ENCODE data around the gene DLG2.
"Not testable (repeated sequence)": the region's sequence is repeated elsewhere in the genome, so short reads cannot be mapped to it uniquely, and the experiment has no call there.

The DLG2 gene

DNA sequence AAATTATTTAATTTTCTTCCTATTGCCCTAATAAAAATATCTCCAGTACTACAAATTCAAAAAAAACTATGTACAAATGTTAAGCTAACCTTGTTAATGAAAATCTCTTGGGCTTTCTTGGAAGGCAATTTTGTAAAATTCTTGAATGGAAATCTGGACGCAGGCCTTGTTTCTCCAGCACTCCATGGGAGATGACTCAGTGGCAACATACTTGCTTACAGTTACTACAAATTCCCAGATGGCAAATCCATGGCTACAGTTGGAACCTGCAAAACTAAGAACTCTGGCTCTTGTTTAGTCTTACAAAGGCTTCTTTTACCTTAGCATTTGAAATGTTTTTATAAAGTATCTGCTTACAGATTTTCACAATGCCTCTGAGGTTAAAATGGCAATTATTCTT lies 725.2 kb downstream of the DLG2 start:
- DNase-seq (ENCODE audit: low spot score) = no peak

DNA sequence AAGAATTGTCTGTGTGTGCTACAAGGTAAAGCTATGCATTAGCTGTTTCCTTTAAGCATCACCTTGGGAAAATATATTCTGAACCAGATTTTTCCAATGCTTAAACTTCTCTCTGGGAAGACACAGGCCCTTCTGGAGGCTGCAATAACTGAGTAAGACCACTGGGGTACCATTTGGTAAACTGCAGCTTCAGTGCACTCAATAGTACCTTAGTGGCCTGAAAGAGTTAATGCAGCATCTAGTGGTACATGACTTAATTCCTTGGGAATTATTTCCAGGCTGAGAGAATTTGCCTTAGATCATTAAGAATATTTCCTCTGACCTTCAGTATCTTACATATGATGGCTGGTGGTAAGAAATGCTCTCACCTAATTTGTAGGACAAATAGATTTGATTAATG lies 727.4 kb downstream of the DLG2 start:
- DNase-seq (ENCODE audit: low spot score) = no peak

DNA sequence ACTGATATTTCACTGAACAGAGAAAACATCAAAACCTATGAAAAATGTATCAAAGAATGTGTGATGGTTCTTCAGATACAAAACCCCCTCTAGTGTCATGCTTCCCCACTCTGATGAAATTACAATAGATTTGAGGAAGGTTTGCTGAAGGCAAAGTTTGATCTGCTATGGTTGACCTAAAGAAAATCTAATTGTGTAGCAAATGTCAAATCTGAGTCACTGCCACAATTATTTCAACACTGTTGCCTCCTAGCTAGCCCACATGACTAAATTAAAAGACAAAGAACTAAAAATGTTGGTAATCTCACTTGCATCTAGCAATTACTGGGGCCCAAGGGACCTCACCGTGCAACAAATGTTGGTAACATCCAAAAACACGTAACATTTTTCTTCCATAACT lies 728.0 kb downstream of the DLG2 start:
- DNase-seq (ENCODE audit: low spot score) = no peak

DNA sequence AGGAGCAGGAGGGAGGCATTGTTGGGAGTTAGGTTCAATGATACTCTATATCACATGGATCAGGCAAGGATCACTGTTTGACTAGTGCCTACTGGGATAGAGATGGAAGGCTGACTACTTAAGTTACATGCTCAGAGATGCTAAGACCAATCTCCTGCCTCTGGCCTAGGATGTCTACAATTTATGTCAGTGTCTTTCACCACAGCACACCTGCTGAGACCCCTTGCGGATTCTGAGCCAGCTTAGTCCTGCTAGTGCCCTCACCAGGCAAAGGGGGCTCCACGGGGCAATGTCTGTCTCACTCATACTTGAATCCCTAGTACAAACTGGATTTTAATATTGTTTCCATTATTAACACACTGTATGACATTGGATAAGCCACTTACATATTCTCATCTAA lies 732.5 kb downstream of the DLG2 start:
- DNase-seq (ENCODE audit: low spot score) = no peak

DNA sequence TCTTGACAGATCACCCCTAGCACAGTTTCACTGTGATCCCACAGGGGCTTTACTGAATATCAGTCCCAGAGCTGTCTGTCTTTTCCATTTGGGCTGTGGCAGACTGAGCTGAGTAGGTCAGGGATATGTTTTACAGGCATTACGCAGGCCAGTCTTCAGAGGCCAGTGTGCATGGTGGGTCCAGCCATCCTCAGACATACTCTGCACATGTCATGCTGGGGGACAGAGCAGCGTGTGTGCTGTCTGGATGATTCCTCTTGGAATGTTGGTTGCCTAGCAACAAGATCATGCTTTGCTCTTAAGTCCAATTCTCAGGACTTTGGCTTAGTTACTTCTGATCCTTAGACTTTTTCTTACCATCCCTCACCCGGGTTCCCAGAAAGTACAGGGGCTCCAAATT lies 736.5 kb downstream of the DLG2 start:
- DNase-seq (ENCODE audit: low spot score) = no peak

DNA sequence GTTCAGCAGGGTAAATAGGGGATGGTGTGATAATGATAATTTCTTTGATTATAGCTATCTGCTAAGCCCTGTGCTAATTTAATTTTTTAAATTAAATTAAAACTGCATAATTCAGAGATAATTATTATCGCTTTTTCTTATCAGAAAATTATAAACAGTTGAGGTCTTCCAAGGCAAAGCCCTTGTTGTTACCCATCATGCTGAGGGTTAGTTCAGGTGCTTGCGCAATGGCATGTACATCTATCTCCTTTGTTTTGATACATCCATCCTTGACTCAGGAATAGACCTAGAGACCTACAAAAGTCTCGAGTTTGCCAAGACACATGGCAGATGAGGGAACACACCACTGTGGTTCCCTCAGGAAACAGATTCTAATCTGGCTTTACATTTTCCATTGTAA lies 737.6 kb downstream of the DLG2 start:
- no peak for DNase-seq (ENCODE audit: low spot score)

DNA sequence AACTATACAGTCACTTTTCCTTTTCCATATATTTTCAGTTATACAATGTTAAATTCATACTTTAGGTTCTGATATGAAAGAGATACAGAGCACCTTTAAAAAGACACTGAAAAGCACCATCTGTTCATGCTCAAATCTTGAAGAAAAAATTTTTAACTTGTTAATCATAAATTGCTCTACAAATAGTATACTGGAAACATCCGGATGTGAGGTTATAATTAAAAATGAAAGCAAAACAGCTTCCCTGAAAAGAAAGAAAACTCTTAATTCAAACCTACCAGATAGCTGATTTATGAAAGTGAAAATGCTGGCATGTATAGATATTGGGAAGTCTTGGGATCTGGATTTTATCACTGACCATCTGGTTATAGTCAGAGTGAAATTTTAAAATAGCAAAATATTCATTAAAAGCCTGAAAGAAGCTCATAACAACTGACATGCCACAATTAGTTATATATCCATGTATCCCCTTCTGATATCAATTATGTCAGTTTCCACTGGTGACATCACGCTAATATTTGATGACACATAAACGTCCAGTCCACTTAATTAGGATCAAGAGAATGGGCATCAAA lies 740.0 kb downstream of the DLG2 start:
- DNase-seq (ENCODE audit: low spot score) = no peak

DNA sequence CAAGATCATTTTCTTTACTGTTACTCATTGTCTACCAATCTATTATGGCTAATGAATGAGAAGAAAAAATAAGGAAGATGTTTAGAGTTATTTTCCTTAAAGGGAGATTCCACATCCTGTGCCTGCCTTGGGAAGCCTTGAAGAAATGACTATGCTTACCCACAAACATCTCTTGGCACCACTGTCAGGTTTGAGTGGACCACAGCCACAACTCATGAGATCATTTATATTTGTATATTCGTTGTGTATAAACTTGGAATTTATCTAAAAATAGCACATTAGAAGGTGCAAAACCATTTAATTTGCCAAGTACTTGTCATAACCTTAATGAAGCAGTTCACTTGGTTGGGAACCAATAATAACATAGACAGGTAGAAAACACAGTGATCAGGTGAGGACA lies 740.8 kb downstream of the DLG2 start:
- no peak for DNase-seq (ENCODE audit: low spot score)

DNA sequence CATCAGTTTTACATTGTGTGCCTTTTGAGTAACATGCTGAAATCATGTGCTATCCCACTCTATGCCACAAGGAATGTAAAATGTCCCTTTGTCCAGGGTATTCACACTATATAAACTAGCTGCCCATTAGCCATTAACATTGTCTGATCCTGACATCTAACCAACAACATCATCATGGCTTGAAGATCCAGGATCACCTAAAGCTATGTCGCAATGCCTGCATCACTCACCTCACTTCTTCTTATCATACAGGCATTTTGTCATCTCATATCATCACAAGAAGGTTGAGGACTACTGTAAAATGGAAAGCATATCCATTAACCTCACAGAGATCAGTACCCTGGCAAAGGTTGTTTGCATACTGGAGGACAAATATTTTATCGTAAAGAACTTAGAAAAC lies 742.3 kb downstream of the DLG2 start:
- DNase-seq (ENCODE audit: low spot score) = no peak

DNA sequence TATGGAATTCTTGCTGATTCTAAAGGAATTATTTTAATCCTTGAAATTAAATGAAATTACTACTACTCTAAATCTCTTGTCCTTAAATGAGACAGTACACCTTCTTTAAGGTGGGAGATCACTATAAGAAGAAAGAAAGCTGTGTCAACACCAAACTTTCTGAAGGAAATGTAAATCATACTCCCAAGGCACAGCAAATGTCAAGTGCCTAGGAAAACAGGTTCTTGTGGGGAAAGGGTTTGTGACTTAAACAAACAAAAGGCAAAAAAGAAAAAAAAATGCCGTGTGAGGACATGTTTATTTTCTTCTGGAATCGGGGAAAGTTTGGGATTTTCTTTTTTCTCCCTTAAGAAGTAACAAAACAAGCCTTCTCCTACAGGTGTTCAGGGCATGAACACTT lies 745.1 kb downstream of the DLG2 start:
- DNase-seq (ENCODE audit: low spot score) = no peak

DNA sequence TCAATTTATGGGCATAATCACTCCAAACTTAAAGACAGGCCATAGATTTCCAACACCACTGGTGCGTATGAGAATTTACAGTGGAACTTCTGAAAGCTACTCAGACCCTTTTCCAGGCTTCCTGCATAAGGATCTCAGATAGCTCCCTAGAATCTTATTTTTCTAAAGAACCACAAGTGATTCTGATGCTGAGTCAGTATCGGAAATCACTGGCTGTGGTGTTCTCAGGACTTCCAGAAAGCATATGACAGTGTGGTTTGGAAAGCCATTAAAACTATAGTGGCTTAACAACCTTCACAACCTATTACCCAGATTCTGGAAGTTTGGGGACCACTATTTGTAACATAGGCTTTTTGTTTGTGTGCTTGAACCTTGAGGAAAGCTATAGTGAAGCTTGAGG lies 756.0 kb downstream of the DLG2 start:
- no peak for DNase-seq (ENCODE audit: low spot score)

DNA sequence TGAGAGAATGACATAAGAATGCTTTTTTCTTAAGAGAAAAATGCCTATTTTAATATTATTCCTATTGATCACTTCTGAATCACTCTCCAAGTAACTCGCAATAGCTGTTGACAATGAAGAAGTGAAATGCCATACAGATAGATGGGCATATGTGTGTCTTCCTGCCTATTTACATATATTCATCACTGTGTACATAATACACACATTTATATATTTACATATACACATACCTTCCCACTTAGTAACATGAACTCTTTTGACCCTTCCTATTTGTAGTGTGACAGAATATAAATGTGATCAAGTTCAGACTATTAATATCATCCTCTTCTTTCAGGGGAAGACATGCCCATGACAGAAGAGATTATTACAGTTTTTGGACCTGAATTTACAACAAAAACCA lies 756.7 kb downstream of the DLG2 start:
- DNase-seq (ENCODE audit: low spot score) = no peak

DNA sequence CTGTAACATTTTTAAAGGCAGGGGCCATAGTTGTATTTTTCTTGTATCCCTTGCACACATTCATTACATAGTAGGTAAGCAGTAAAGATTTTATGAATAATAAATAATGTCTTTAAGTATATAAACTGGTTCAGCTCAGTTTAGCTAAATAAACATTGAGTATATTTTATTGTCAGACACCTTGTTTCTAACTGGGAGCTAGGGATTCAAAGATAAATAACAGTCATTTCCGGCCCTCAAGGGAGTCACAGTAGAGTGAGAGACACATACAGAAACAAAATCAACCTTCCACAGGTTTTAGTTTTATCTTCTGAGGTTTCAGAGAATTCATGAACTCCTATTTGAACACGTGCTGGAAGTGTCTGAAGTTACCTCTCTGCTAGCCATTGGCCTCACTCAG lies 760.2 kb downstream of the DLG2 start:
- DNase-seq (ENCODE audit: low spot score) = no peak

DNA sequence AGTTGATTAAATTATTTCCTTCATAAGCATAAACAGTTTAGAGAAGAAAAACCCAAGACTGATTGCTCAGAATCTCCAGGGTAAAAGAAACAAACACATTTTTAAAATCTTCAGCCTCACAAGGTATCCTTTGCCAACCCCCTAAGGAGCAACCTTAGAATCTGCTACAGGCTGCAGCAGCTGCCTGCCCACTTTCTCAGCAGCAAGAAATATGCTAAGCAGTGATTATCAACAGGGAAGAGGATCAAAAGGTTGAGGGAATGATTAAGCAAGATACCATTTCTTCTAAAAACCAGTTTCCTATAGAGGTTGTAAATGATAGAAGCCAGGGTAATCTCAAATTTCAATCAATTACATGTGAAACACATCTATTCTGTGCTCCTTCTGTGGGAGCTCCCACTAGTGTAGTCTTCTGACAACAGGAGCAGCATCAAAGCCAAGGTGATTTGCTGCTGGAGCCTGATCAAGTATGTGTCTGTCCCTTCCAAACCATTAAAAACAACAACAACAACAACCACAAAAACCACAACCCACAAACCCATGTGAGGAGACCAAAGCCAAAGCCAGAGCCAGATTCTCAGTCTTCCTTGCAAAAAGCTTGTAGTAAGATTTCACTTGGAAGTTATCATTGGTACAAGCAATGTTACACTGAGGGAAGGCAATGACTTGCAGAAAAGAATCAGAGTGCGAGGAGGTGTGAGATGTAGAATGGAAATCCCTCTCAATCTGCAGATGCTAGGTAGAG lies 761.2 kb downstream of the DLG2 start:
- no peak for DNase-seq (ENCODE audit: low spot score)

DNA sequence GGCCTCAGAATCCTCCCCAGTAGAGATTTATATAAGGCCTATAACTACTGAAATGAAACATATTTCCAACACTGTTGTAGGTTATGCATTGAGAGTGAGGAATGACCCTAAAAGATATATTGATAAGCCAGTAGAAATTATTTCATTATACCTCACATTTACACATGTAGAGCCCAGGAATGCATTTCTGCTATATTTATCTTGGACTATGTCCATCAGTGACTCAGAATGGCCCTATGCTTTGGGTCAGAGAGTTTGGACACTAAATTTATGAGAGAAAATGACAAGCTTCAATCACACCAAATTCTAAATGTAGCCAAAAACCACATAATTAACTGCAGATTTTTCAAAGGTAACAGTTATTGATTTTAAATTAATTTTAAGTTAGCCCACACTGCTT lies 761.9 kb downstream of the DLG2 start:
- DNase-seq (ENCODE audit: low spot score) = no peak

DNA sequence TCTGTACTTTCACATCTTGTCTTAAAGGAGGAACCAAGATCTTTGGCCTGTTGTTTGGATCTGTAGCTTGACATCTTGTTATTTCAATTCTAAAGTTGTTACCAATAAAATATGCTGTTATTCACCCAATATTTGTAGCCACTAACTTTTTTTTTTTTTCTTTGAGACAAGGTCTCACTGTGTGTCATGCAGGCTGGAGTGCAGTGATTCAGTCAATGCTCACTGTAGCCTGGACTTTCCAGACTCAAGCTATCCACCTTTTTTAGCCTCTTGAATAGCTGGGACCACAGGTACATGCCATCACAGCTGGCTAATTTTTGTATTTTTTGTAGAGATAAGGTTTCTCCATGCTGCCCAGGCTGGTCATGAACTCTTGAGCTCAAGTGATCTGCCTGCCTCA lies 769.4 kb downstream of the DLG2 start:
- DNase-seq (ENCODE audit: low spot score) = no peak

DNA sequence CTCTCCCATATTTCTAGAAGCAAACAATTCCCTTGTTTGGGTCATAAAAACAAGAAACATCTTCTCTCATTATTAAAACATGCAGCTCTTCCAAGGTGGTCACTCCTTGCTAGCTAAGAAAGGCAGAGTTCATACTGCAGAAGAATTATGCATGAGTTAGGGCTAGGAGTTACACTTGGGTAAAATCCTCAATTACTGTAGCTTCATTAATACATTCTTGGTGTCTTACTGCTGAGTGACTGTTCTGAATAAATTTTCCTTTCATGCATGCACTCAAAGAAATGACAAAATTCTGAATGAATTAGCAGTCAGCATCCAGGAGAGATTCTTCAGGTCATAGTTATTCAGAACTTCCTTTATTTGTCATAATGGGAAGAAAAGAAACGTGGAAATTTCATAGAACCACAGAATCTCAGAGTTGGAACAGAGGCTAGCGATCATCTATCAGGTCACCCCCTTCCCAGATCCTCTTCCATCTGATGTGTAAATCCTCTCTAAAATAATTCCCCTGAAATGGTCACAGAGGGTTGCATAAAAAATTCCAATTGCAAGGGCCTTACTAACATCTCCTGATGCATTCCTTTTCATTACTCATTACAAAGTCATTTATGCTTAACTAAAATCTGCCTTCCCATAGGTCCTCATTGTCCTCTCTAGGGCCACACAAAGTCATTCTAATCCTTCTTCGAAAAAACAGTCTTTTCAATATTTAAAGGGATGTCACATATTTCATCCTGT lies 771.5 kb downstream of the DLG2 start:
- DNase-seq (ENCODE audit: low spot score) = no peak

DNA sequence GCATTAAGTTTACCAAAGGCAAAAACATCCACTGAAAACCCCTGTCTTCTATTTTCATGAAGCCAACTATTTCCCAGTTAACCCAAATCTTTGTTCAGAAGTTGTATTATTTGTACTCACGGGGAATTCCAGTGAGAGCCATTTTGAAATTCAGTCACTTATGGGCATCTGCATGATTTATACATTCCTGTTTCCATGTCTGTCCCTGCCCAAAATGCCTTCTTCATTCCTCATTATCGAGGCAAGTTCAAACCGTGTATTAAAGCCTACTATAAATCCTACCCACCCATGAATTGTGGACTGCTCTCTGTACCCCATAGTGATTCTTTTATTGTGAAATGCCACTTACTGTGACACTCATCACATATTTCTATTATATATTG lies 772.7 kb downstream of the DLG2 start:
- no peak for DNase-seq (ENCODE audit: low spot score)

DNA sequence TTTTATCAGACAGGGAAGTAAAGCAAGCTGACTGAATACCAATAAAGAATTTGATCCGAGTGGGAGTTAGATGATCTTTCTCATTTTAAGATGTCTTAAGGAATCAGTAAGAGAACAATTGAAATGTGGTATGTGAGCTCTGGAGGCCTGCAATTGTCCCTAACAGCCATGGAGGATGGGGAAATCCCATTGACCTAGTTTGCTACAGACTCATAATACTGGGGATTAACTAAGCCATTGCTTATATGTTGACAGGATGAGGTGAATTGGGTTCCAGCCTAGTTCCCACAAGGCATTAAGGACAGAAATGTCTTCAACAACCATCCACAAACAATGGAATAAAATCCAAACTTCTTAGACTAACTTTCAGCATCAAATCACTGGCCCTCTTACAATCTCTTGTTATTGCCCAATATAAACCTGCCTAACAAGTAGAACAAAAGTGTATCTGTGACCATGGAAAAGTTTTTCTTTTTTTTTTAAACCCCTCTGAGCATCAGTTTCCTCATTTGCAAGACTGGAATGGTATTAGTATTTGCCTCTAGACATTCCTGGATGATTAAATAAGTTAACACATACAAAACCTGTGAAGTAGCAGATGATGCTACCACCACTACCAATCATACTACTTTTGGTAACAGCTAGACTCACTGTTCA lies 773.2 kb downstream of the DLG2 start:
- DNase-seq (ENCODE audit: low spot score) = no peak

DNA sequence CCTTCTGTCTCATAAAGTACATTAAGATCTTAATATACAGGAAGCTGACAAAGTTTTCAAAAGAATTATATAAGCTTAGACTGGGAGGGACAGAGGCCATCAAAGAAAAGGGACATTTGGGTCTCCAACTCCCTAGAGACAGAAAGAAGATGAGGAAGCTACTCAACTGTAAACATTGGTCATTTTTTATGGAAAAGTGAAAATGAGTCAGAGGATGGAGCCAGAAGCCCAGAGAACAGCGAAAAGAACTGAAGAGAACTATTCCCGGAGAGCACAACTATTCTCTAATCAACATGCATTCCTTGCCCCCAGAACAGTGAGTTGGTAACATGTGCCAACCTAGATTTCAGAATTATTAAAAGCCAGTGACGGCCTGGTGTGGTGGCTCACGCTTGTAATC lies 779.3 kb downstream of the DLG2 start:
- DNase-seq (ENCODE audit: low spot score) = no peak

DNA sequence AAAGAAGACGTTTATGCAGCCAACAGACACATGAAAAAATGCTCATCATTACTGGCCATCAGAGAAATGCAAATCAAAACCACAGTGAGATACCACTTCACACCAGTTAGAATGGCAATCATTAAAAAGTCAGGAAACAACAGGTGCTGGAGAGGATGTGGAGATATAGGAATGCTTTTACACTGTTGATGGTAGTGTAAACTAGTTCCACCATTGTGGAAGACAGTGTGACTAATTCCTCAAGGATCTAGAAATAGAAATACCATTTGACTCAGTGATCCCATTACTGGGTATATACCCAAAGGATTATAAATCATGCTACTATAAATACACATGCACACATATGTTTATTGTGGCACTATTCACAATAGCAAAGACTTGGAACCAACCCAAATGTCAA lies 786.9 kb downstream of the DLG2 start:
- DNase-seq (ENCODE audit: low spot score) = not testable (repeated sequence)

DNA sequence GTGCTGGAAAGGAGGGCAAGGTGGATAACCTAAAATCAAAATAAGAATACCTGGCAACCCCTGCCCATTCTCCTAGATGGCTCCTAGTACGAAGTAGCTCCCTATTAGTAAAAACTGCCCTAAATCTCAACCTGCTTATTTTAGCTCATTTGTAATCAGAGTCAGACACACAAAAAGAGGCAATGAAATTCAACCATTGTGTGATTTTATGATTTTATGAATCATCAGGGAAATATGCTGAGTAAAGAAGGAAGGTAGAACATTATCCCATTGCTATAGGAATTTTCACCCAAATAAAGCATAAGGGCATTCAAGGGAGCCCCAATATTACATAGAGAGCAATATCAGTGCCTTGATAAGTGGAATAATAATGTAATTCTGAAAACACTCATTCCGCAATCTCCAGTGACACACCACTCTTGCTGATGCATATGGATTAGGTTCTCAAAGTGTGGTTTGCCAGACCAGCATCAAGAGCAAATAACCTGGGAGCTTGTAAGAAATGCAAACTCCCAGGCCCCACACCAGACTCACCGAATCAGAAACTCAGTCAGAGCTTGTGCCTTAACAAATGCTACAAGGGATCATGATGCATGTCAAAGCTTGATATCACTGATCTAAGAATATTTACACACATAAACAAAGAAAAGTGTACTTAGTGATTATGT lies 789.6 kb downstream of the DLG2 start:
- DNase-seq (ENCODE audit: low spot score) = no peak

DNA sequence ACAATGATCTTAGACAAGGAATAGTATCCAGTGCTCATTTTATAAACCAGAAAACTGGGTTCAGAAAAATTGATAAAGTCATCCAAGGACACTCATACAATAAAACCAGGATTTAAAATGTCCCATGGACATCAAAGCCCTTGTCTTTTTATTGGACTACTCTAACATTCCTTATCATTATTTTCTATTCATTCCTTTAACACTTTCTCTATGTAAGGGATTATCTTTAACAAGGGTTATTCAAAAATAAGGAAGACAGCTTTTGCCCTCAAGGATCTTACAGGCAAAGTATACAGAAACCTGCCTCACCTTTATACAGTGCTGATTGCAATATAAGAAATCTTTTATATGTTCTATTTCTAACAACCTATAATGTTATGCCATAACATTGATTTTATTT lies 790.8 kb downstream of the DLG2 start:
- no peak for DNase-seq (ENCODE audit: low spot score)
